Breast epithelium (tissue), 3 donors: ENCODE results near the gene GATB.

Experiments used
- CTCF ChIP-seq, 3 donors: fragments of 450-650 bp; IDR thresholded peaks; one replicate each; pipeline ENCODE4 v1.5.1; 2016 to 2017; ENCODE audit warnings: antibody characterized with exemption in 3 of 3, mild to moderate bottlenecking in 3 of 3, moderate library complexity in 3 of 3
- POLR2A ChIP-seq: fragments of 450-650 bp; IDR thresholded peaks from one replicate; pipeline ENCODE4 v1.6.1; 2016; ENCODE audit warnings: antibody characterized with exemption, mild to moderate bottlenecking, moderate library complexity
- POLR2AphosphoS5 ChIP-seq, 3 donors: sonication (generic); formaldehyde crosslinking; IDR thresholded peaks; one replicate each; pipeline ENCODE4 v1.6.1; 2017; ENCODE audit warnings: antibody characterized with exemption in 3 of 3

DNA sequence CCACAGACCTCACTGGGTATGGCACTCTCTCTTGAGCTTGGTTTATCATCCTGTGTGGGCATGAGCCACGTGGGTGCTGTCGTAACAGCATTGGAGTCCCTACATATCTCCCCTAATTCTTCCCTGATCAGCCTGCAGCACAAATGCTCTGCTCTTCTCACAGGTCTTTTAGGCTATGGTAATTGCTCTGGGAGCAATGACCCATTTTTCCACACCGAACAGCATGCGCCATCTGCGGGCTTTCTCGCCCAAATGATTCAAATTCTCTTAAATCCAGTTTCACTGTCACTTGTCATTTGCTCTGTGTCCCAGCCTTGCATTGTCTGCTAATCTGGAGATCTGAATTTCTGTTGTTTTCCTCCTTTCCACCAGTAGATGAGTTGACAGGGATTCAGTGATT lies 48.9 kb upstream of the GATB start:
- TF ChIP-seq POLR2A (no peak), CTCF (IDR thresholded peaks at IDR 0.05) (no peak), POLR2AphosphoS5 (IDR thresholded peaks at IDR 0.05) (no peak)
